HepG2 (cell line): Measurements from ENCODE around the gene INTS1. TPM values are rescaled to one million over a fixed set of nuclear protein-coding genes. Genes with fewer than 3 reads are reported as not detected.

Source experiments
- FOXA1 ChIP-seq, 2 experiments: fragments of 450-650 bp in 1 of 2; sonication (generic) in 1 of 2; formaldehyde crosslinking in 1 of 2; IDR thresholded peaks; 2 replicates each; pipeline versions ENCODE4 v1.4.0 to v1.6.1; 2016 to 2020; ENCODE audit warnings: missing genetic modification reagents in 1 of 2
- FOXA3 ChIP-seq: IDR thresholded peaks from 2 replicates; pipeline ENCODE4 v1.6.1; 2016; ENCODE audit warnings: missing genetic modification reagents, missing compliant biosample characterization
- MTA1 ChIP-seq: sonication (generic); formaldehyde crosslinking; IDR thresholded peaks from 2 replicates; pipeline ENCODE4 v1.4.0; 2020; ENCODE audit warnings: missing genetic modification reagents, mild to moderate bottlenecking, borderline replicate concordance
- MYNN ChIP-seq: sonication (generic); formaldehyde crosslinking; IDR thresholded peaks from 2 replicates; pipeline ENCODE4 v1.4.0; 2020; ENCODE audit warnings: mild to moderate bottlenecking, low read depth, missing genetic modification reagents
- ONECUT2 ChIP-seq: sonication (generic); formaldehyde crosslinking; IDR thresholded peaks from 2 replicates; pipeline ENCODE4 v1.4.0; 2020; ENCODE audit warnings: missing genetic modification reagents
- SOX6 ChIP-seq, 2 experiments: fragments of 450-650 bp in 1 of 2; sonication (generic) in 1 of 2; formaldehyde crosslinking in 1 of 2; IDR thresholded peaks; 2 replicates each; pipeline versions ENCODE4 v1.4.0 to v1.6.1; 2017 to 2020; ENCODE audit warnings: antibody characterized with exemption in 1 of 2, mild to moderate bottlenecking in 1 of 2, missing genetic modification reagents in 1 of 2
- ZKSCAN8 ChIP-seq: IDR thresholded peaks from 2 replicates; pipeline ENCODE4 v1.6.1; 2016; ENCODE audit warnings: borderline replicate concordance, missing genetic modification reagents, missing compliant biosample characterization
- ZNF232 ChIP-seq: sonication (generic); formaldehyde crosslinking; IDR thresholded peaks from 2 replicates; pipeline ENCODE4 v1.4.0; 2020; ENCODE audit warnings: missing genetic modification reagents, borderline replicate concordance
- ZNF614 ChIP-seq: IDR thresholded peaks from 2 replicates; pipeline ENCODE4 v1.6.1; 2018; ENCODE audit warnings: missing biosample characterization, missing genetic modification reagents, inconsistent platforms, borderline replicate concordance
- ZNF761 ChIP-seq: sonication (generic); formaldehyde crosslinking; conservative IDR thresholded peaks from 2 replicates; pipeline ENCODE4 v1.4.0; 2020; ENCODE audit warnings: mild to moderate bottlenecking, missing genetic modification reagents
- polyA plus RNA-seq, 8 experiments: library from polyadenylated mRNA; depleted of rRNA in 3 of 8; stranded (reverse) in 7 of 8; unstranded in 1 of 8; fragments of >200 nt; fragmentation: Illumina TruSeq in 4 of 8; extraction: Trizol in 4 of 8; gene quantifications; 2 replicates each; pipeline versions ENCODE4 v1.2.1 to v1.2.3, GENCODE V29; 2011 to 2016; ENCODE audit warnings: low read depth in 4 of 8, missing spikeins in 1 of 8, mixed read lengths in 1 of 8; ENCODE audit not compliant: insufficient read depth in 1 of 8
- total RNA-seq, 5 experiments: library from RNA; depleted of rRNA; stranded (reverse); fragments of >200 nt; fragmentation: Illumina TruSeq; extraction: Trizol; gene quantifications; 2 replicates each; pipeline ENCODE4 v1.2.3, GENCODE V29; 2016; ENCODE audit warnings: low read depth in 1 of 5
- TF ChIP-seq, protein P1 (sequence below): sonication (generic); formaldehyde crosslinking; IDR thresholded peaks from 2 replicates; pipeline ENCODE4 v1.8.0; 2022; ENCODE audit warnings: missing genetic modification reagents, mild to moderate bottlenecking, moderate library complexity, borderline replicate concordance
- TF ChIP-seq, protein P2 (sequence below): sonication (generic); formaldehyde crosslinking; IDR thresholded peaks from 2 replicates; pipeline ENCODE4 v1.4.0; 2020; ENCODE audit warnings: missing genetic modification reagents
- TF ChIP-seq, protein P3 (sequence below): sonication (generic); formaldehyde crosslinking; IDR thresholded peaks from 2 replicates; pipeline ENCODE4 v1.4.0; 2020; ENCODE audit warnings: low read depth, mild to moderate bottlenecking, missing genetic modification reagents
- TF ChIP-seq, protein P4 (sequence below): IDR thresholded peaks from 2 replicates; pipeline ENCODE4 v1.6.1; 2016; ENCODE audit warnings: mild to moderate bottlenecking
- TF ChIP-seq, protein P5 (sequence below): IDR thresholded peaks from 2 replicates; pipeline ENCODE4 v1.6.1; 2012; ENCODE audit warnings: low read depth, low read length, improper control_type of control experiment

Gene INTS1
- total and polyA plus RNA-seq, 2 of the 13 experiments (the other 11 are each of a cell fraction or from before 2014, with no cell fraction given) = 13.7 to 29.0 TPM

DNA sequence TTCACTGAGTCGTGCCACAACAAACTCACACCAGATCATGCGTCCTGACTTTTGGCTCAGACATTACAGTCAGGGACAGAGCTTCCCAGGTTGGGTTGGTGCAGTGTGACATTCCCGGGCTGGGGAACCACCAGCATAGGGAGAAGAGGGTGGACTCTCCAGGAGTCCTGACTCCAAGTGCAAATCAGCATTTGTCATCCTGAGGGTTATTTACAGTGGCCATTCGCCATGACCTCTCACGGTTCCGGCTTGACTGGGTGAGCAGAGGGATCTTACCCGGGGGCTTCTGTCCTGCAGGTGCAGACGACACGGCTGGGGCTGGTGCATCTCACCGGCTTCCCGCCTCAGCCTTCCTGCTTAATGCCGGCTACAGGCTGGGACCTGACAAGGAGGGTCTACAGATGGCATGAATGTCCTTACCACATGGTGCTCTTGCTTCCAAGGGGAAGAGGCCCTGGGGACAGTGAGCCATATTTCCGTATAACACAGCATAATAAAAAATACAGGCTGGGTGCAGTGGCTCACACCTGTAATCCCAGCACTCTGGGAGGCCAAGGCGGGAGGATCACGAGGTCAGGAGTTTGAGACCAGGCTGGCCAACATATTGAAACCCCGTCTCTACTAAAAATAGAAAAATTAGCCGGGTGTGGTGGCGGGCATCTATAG, 12.5 kb upstream of the INTS1 start (continued):
- TF ChIP-seq, protein P1, sequence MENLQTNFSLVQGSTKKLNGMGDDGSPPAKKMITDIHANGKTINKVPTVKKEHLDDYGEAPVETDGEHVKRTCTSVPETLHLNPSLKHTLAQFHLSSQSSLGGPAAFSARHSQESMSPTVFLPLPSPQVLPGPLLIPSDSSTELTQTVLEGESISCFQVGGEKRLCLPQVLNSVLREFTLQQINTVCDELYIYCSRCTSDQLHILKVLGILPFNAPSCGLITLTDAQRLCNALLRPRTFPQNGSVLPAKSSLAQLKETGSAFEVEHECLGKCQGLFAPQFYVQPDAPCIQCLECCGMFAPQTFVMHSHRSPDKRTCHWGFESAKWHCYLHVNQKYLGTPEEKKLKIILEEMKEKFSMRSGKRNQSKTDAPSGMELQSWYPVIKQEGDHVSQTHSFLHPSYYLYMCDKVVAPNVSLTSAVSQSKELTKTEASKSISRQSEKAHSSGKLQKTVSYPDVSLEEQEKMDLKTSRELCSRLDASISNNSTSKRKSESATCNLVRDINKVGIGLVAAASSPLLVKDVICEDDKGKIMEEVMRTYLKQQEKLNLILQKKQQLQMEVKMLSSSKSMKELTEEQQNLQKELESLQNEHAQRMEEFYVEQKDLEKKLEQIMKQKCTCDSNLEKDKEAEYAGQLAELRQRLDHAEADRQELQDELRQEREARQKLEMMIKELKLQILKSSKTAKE (CRISPR knock-in tag) = no peak
- no peak for TF ChIP-seq ONECUT2 (CRISPR knock-in tag)
- 0 out of 2 replicates have a peak, but pooled peaks have one; percentile 43 for TF ChIP-seq ZNF761 (CRISPR knock-in tag)
- TF ChIP-seq MYNN (CRISPR knock-in tag) = no peak
- TF ChIP-seq, protein P2, sequence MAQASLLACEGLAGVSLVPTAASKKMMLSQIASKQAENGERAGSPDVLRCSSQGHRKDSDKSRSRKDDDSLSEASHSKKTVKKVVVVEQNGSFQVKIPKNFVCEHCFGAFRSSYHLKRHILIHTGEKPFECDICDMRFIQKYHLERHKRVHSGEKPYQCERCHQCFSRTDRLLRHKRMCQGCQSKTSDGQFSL (CRISPR knock-in tag) = no peak
- TF ChIP-seq, protein P3, sequence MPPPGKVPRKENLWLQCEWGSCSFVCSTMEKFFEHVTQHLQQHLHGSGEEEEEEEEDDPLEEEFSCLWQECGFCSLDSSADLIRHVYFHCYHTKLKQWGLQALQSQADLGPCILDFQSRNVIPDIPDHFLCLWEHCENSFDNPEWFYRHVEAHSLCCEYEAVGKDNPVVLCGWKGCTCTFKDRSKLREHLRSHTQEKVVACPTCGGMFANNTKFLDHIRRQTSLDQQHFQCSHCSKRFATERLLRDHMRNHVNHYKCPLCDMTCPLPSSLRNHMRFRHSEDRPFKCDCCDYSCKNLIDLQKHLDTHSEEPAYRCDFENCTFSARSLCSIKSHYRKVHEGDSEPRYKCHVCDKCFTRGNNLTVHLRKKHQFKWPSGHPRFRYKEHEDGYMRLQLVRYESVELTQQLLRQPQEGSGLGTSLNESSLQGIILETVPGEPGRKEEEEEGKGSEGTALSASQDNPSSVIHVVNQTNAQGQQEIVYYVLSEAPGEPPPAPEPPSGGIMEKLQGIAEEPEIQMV (CRISPR knock-in tag) = no peak
- TF ChIP-seq, protein P4, sequence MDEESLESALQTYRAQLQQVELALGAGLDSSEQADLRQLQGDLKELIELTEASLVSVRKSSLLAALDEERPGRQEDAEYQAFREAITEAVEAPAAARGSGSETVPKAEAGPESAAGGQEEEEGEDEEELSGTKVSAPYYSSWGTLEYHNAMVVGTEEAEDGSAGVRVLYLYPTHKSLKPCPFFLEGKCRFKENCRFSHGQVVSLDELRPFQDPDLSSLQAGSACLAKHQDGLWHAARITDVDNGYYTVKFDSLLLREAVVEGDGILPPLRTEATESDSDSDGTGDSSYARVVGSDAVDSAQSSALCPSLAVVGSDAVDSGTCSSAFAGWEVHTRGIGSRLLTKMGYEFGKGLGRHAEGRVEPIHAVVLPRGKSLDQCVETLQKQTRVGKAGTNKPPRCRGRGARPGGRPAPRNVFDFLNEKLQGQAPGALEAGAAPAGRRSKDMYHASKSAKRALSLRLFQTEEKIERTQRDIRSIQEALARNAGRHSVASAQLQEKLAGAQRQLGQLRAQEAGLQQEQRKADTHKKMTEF (CRISPR knock-in tag) = no peak
- TF ChIP-seq FOXA1 (IDR thresholded peaks at IDR 0.05) = no peak
- peak; percentile 51 for TF ChIP-seq FOXA1 (CRISPR knock-in tag; IDR thresholded peaks at IDR 0.05)
- peak; percentile 71 for TF ChIP-seq FOXA3 (CRISPR knock-in tag)
- TF ChIP-seq, protein P5, sequence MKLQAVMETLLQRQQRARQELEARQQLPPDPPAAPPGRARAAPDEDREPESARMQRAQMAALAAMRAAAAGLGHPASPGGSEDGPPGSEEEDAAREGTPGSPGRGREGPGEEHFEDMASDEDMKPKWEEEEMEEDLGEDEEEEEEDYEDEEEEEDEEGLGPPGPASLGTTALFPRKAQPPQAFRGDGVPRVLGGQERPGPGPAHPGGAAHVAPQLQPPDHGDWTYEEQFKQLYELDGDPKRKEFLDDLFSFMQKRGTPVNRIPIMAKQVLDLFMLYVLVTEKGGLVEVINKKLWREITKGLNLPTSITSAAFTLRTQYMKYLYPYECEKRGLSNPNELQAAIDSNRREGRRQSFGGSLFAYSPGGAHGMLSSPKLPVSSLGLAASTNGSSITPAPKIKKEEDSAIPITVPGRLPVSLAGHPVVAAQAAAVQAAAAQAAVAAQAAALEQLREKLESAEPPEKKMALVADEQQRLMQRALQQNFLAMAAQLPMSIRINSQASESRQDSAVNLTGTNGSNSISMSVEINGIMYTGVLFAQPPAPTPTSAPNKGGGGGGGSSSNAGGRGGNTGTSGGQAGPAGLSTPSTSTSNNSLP = no peak
- TF ChIP-seq ZNF232 (CRISPR knock-in tag) = no peak; the same call in 1 of the 2 replicates
- no peak for TF ChIP-seq ZKSCAN8 (CRISPR knock-in tag)
- no peak for TF ChIP-seq ZNF614 (CRISPR knock-in tag)
- no peak for TF ChIP-seq SOX6 (IDR thresholded peaks at IDR 0.05)
- TF ChIP-seq SOX6 (CRISPR knock-in tag; IDR thresholded peaks at IDR 0.05) = no peak
- no peak for TF ChIP-seq MTA1 (CRISPR knock-in tag)
